ENCODE measurements around the gene PTPN12.
A peak's percentile ranks its signal among the peaks of the same experiment; 100 is the strongest.
"Not testable (repeated sequence)": the region's sequence is repeated elsewhere in the genome, so short reads cannot be mapped to it uniquely, and the experiment has no call there.

The PTPN12 gene

DNA sequence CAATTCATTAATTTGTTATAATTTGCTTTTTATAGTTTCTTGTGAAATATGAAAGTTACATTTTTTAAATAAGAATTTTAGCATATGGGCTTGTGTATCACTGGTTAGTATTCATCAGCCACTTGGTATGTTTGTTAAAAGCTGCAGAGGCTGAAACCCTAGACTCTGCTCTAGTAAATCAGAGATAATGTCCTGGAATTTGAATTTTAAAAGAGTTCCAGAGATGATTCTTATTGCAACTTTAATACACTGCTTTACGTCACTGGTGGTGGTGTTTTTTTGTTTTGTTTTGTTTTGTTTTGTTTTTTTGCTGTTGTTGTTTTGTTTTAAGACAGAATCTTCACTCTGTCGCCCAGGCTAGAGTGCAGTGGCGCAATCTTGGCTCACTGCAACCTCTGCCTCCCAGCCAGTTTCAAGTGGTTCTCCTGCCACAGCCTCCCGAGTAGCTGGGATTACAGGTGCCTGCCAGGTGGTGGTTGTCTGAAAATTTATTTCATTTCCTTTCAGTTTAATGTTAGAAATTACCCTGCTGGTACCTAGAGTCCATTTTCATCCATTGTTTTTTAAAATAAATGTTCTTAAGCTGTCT, 43.8 kb downstream of the PTPN12 start:
- no peak for DNase-seq

DNA sequence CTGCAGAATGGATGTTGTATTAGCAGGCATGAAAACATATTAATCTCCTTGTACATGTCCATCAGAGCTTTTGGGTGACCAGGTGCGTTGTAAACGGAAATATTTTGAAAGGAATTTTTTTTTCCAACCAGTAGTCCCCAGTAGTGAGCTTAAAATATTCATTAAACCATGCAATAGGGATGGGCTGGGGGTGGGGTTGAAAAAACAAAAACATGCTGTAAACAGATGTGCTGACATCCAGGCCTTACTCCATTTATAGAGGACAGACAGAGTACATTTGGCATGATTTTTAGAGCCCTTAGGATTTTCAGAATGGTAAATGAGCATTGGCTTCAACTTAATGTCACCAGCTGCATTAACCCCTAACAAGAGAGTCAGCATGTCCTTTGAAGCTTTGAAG, 50.2 kb downstream of the PTPN12 start:
- DNase-seq = no peak

DNA sequence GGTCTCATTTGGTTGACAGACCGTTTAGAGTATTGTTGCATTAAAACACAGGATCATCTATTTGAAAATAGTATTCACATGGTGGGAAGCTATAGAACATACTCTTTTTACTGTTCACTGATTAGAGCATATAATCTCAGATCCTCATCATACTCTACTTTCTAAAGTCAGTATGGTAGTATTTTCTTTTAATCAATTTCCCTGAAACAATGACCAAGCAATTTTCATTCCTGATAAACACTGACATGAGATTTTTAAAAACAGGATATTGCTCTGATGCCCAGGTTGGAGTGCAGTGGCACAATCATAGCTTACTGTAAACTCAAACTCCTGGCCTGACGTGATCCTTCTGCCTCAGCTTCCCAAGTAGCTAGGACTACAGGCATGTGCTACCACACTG, 63.9 kb downstream of the PTPN12 start:
- DNase-seq = no peak

DNA sequence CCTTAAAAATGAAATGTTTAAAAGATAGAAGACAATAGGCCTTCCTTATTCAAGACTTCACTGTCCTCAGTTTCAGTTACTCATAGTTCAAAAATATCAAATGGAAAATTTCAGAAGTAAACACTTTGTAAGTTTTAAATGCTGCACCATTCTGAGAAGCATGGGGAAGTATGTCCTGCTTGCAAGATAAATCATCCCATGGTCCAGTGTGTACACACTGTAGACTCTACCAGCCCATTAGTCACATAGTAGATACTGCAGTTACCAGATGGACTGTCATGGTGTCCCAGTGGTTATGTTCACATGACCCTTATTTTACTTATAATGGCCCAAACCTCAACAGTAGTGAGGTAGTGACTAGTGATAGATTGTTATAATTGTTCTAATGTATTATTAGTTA, 69.5 kb downstream of the PTPN12 start:
- no peak for DNase-seq

DNA sequence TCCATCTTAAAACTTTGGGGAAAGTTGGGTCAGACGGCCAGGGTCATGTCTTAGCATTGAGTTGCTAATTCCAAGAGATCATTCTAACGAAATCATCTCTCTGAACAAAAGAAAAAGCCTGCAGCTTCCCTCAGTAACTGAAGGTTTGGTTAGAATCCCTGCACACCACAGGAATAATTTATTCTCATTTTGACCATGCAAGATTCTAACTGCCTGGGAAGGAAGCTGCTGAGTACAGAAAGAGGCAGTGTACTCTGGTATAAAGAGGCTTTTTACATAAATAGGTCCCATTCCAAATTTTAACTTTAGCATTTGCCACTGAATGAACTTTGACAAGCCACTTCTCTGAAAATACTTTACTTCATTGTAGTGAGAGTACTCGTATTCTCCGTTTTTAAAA, 82.2 kb downstream of the PTPN12 start:
- no peak for DNase-seq

DNA sequence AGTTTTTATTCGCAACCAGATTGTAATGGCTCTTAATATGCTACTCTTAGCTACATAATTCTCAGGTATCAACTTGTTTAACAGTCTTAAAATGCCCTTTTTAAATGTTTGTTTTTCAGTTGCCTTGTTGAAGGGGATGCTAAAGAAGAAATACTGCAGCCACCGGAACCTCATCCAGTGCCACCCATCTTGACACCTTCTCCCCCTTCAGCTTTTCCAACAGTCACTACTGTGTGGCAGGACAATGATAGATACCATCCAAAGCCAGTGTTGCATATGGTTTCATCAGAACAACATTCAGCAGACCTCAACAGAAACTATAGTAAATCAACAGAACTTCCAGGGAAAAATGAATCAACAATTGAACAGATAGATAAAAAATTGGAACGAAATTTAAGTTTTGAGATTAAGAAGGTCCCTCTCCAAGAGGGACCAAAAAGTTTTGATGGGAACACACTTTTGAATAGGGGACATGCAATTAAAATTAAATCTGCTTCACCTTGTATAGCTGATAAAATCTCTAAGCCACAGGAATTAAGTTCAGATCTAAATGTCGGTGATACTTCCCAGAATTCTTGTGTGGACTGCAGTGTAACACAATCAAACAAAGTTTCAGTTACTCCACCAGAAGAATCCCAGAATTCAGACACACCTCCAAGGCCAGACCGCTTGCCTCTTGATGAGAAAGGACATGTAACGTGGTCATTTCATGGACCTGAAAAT, 89.7 kb downstream of the PTPN12 start:
- DNase-seq = no peak

DNA sequence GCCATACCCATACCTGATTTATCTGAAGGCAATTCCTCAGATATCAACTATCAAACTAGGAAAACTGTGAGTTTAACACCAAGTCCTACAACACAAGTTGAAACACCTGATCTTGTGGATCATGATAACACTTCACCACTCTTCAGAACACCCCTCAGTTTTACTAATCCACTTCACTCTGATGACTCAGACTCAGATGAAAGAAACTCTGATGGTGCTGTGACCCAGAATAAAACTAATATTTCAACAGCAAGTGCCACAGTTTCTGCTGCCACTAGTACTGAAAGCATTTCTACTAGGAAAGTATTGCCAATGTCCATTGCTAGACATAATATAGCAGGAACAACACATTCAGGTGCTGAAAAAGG, 90.2 kb downstream of the PTPN12 start:
- no peak for DNase-seq

DNA sequence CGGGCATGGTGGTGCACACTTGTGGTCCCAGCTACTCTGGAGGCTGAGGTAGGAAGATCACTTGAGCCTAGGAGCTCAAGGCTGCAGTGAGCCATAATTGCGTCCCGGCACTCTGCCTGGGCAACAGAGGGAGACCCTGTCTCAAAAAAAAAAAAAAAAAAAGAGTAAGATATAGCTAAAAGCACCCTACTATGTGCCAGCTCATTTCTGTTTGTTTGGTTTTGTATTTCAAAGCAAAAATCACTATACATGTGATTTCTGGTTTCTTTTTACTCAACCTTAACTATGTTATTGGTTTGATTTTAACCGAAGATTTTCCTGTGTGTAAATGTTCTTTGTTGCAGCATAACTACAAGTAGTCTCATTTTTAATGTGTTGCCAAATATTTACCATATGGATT, 92.7 kb downstream of the PTPN12 start:
- DNase-seq = no peak

DNA sequence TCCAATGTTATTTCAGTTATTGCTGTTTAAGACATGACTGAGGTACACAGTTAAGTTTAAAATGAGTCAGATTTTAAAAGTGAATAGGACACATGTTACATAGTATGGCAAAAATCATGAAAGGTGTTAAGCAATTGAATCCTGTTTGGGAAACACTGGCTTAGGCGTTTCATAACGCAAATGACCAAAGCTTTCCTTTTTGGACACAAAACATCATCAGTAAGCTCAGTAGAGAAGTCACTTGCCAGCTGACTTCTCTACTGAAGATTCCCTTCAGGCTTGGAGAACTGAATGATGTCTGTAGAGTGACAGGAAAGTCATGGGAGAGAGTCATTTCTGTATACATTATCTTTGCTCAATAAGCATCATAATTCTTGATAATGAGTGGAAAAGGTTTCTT, 94.7 kb downstream of the PTPN12 start:
- DNase-seq = no peak

DNA sequence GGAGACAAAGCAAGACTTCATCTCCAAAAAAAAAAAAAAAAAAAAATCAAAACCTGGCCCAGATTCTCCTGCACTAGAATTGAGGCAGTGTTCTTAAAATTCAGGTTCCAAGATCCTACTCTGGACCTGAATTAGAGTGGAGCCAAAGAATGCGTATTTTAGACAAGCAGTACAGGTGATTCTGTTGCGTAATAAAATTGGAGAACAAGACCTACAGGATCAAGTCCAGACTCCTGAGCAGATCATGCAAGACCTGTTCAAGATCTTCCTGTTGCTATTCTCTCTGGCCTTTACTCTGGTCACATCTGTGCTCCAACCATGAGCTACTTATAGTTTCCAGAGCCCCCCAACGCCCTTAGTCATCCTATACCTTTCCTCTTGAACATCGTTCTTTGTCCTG, 107.7 kb downstream of the PTPN12 start:
- DNase-seq = no peak

DNA sequence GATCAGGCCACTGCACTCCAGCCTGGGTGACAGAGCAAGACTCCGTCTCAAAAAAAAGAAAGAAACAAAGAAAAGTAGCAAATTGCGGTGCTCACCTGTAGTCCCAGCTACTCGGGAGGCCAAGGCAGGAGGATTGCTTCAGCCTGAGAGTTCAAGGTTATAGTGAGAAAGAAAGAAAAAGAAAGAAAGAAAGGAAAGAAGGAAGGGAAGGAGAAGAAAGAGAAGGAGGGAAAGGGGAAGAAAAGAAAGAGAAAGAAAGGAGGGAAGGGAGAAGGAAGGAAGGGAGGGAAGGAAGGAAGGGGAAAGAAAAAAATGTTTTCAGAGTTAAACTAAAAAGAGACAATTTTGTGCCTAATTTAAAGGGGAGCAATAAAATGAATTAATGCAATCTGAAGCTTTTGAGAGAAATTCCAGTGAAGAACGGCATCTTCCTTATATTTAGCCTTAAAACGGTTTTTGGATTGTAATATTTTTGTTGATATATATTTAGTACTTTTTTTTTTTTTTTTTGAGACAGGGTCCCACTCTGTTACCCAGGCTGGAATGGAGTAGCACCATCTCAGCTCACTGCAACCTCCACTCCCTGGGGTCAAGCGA, 111.7 kb downstream of the PTPN12 start:
- DNase-seq = no peak

DNA sequence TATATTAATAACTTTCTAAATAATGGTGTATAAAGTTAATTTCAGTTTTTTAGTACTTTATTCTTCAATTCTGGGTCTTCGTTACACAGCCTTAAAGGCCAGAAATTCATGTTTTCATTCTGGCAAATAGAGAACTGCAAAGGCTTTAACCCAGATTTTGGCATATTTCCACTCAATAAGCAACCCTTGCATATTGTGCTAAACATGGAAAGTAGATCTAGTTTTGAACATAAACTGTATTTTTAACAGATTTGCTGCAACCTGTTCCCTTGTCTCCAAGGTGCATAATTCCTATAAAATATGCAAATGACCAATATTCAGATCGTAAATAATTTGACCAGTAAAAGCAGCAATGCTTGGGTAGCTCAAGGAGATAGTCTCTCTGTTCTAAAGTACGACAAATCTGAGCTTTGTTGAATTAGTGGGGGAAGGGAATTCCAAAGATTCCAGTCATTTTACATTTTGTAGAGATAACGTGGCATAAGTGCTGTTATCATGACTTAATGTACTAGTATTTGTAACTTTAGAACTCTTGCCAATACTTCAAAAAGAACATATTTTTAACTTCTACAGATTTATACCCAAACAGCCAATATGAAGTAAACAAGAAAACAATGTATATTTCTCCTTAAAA, 112.7 kb downstream of the PTPN12 start:
- no peak for DNase-seq

DNA sequence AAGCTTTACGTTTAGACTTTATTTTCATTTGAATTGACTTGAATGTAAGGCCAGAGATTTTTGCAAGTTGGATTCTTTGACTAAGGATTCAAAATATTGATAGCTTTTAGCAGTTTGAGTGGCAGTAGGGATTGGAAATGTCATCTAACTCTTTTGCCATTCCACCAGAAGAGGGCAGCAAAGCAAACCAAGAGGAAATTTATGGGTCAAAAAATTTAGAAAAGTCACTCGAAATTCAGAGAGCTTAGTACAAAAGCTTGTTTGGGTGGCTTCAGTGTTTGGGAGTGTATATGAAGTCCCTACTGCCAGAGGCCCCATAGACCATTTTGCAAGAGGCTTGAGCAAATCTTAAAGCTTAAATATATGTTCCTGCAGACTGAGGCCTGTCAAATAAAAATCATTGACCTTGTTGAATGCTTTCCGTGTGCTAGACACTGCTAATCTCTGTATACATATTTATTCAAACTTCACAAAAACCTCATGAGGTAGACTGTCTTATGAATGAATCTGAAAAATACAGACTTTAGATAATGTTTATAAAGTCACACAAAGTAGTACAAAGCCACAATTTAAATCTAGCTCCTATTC, 114.6 kb downstream of the PTPN12 start:
- DNase-seq = peak; percentile 42

DNA sequence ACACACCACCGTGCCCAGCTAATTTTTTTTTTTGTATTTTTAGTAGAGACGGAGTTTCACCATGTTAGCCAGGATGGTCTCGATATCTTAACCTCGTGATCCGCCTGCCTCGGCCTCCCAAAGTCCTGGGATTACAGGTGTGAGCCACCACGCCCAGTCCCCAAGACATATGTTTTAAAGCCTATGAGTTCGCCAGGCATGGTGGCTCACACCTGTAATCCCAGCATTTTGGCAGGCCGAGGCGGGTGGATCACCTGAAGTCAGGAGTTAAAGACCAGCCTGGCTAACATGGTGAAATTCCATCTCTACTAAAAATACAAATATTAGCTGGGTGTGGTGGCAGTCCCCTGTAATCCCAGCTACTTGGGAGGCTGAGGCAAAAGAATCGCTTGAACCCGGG, 115.7 kb downstream of the PTPN12 start:
- not testable (repeated sequence) for DNase-seq

DNA sequence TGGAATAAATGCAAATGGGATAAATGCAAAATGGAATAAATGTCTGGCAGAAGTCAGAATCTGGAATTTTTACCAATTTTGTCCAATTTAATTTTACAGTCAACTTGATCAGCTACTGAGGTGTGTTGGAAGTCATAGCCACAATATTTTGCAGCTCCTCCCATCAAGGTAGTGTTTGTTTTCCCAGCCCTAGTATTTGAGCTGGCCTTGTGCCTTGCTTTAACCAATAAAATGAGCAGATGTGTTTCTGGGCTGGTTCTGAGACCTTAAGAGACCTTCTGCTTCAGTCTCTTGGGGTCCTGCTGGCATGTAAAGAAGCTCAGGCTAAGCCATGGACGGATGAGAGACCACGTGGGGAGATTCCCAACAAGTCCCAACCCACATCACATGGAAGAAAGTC, 116.5 kb downstream of the PTPN12 start:
- DNase-seq = no peak

DNA sequence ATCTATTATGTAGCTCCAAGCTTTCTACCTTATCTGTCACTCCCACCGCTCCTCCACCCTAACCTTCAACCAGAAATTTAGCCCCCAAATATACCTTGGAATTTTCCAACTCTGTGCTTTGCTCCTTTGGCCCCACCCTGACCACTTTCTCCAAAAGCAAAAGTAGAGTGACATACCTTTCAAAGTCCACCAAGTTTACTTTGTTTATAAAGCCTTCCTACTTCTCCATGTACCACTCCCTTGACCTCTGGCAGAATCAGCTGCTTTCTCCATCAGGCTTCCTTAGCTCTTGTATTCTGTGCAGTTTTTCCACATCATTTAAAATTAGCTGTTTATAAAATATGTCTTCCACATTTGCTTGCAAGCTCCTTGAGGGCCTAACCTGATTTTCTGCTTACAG, 118.3 kb downstream of the PTPN12 start:
- DNase-seq = no peak

DNA sequence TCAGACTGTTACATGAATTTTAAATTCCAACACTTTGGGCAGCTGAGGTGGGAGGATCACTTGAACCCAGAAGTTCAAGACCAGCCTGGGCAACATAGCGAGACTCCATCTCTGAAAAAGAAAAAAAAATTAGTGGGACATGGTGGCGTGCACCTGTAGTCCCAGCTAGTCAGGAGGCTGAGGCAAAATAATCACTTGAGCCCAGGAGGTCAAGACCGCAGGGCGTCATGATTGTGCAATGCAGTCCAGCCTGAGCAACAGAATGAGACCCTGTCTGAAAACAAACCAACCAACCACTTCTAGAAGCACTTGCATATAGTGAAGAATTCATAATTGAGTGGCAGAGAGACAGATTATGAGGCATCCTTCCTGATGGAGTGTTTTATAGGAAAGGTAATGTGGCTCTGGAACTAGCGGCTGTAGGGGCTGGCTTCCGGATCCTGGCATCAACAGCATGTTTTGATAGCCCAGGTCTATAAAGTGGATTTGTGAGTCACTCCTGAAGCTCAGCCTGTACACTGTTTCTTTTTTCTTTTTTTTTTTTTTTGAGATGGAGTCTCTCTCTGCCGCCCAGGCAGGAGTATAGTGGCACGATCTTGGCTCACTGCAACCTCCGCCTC, 118.9 kb downstream of the PTPN12 start:
- no peak for DNase-seq

DNA sequence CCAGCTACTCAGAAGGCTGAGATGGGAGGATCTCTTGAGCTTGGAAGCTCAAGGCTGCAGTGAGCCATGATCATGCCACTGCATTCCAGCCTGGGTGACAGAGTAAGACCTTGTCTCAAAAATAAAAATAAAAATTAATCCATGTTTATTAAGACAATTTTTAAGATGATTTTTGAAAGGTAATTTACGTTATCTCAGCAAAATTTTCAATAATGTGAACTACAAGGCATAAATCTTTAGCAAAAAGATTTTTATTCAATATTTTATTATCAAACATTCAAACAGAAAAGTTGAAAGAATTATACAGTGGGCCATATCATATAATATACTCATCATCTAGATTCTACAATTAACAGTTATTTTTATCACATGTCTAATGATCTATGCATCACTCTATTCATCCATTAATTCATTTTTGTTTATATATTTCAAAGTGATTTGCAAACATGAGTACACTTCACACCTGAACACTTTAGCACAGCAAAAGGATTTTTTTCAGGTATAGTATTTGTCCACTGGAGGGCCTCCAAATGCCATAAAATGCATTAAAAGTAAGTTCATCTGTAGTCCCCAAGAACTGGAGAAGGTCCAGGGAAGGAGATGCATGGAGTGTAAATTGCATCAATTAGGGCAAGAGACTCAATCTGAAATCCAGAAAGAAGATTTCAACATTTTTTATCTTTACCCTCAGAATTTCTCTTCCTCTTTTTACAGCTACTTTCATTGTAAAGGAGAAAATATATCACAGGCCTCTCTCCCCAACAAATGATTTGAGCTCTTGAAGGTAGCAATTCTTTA, 120.5 kb downstream of the PTPN12 start:
- peak; percentile 34 for DNase-seq

DNA sequence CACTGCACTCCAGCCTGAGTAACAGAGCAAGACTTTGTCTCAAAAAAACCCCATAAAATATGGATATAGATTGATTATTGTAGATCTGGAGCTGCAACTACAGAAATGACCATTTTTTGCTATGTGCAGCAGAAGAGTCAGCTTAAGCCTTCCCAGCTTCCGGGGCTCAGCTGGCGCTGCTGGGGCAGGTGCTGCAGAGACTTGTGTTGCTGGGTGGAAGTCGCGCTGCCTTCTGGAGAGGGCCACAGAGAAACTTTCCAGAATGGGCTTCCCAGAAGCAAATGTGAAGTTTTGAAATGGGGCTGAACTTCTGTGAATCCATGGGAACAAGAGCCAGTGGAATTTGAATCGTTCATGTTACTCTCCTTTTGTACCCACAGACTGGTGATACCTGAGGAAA, 121.8 kb downstream of the PTPN12 start:
- no peak for DNase-seq

DNA sequence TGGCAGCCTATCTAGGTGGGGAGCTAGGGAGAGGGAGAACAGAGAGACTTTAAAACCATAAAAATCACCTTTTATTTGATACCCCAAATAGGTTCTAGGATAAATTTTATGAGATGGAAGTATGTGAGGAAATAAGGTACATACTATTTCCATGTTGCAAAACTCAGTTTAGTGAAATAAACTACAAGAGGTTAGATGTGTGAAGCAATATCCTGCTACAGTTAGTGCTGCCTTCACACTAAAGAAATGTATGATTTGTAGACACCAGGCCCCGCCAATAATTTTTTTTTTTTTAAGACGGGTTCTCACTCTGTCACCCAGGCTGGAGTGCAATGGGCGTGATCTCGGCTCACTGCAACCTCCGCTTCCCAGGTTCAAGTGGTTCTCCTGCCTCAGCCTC, 124.7 kb downstream of the PTPN12 start:
- no peak for DNase-seq

DNA sequence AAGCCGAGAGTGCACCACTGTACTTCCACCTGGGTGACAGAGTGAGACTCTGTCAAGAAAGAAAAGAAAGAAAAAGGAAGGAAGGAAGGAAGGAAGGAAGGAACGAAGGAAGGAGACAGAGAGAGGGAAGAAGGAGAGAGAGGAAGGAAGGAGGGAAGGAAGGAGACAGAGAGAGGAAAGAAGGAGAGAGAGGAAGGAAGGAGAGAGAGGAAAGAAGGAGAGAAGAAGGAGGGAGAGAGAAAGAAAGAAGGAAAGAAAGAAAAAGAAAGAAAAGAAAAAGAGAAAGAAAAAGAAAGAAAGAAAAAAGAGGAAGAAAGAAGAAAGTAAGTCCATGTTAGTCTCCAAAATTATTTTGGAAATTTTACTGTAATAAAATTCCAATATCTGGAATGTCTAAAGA, 125.8 kb downstream of the PTPN12 start:
- no peak for DNase-seq

DNA sequence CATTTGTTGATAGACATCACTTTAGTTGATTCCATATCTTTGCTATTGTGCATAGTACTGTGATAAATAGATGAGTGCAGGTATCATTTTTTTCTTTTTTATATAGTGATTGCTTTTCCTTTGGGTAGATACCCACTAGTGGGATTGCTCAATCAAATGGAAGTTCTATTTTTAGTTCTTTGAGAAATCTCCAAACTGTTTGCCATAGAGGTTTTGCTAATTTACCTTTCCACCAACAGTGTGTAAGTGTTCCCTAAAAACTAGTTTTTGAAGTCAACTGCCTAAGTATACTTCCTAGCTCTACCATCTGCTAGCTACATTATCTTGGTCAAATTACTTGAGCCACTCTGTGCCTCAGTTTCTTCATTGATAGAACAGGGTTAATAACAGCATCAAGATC, 127.6 kb downstream of the PTPN12 start:
- DNase-seq = no peak

DNA sequence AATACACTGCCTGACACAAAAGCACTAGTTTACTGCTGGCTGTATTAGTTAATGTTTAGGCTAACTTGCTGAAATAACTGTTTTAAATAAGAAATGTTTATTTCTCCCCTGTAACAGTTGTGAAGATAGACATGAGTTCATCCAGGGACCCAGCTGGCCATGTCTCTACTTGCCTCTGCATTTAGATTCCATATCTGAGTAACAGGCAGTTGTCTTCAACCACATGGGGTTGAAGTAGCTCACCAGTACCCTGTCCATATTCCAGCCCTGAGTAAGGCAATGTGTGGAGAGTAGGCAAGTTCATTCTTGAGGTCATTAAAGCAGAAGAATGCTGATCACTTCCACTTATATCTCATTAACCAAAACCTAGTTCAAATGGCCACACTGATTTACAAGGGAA, 128.1 kb downstream of the PTPN12 start:
- no peak for DNase-seq
